Stimulated activated naive B cell treated with anti-CD40 and anti-IgM and Interleukin-4, amounts not matched to agents 10 μg/mL and 1 μg/mL and 100 μg/mL, for 72 hours (primary cell): ENCODE measurements around the gene UNC79.

Experiments
- ATAC-seq, 2 donors: fragments of 150-1000 bp; cut with Tn5 transposase; replicated peaks; 2 replicates each; pipeline ENCODE4 v1.10.0; 2021; ENCODE audit warnings: moderate library complexity in 1 of 2
- DNase-seq: peaks from one replicate; pipeline ENCODE4 v3.0.0; 2021
- H3K27ac Mint-ChIP-seq: one replicate; pipeline ENCODE4 v1.8.0; 2022; ENCODE audit warnings: mild to moderate bottlenecking, mixed read lengths
- H3K27me3 Mint-ChIP-seq, 2 donors: one replicate each; pipeline ENCODE4 v1.8.0; 2022; ENCODE audit warnings: mixed read lengths in 2 of 2
- H3K36me3 Mint-ChIP-seq, 2 donors: one replicate each; pipeline ENCODE4 v1.8.0; 2022; ENCODE audit warnings: mixed read lengths in 2 of 2, mild to moderate bottlenecking in 1 of 2
- H3K4me1 Mint-ChIP-seq, 2 donors: one replicate each; pipeline ENCODE4 v1.8.0; 2022; ENCODE audit warnings: mixed read lengths in 2 of 2, mild to moderate bottlenecking in 1 of 2
- H3K4me3 Mint-ChIP-seq, 2 donors: one replicate each; pipeline ENCODE4 v1.8.0; 2022; ENCODE audit warnings: mild to moderate bottlenecking in 2 of 2, mixed read lengths in 2 of 2, moderate library complexity in 1 of 2
- H3K9me3 Mint-ChIP-seq, 2 donors: one replicate each; pipeline ENCODE4 v1.8.0; 2022; ENCODE audit warnings: mixed read lengths in 2 of 2, mild to moderate bottlenecking in 1 of 2

Gene UNC79

GRCh38 chr14:93703941-93704340, 273.2 kb downstream of the UNC79 start:
- Mint-ChIP-seq H3K36me3 (peaks cover 0 to 4% of the 10 kb centered on the region in 2 donors), H3K4me3 (no peak overlapping the region), H3K27ac (no peak overlapping the region), H3K4me1 (no peaks in the 10 kb centered on the region), H3K27me3 (peaks cover 20 to 46% of the 10 kb centered on the region in 2 donors), H3K9me3 (peaks cover 14 to 16% of the 10 kb centered on the region in 2 donors)
- ATAC-seq (no peak), DNase-seq (no peak)

- Mint-ChIP-seq H3K4me1 (no peaks in the 10 kb centered on the region), H3K9me3 (peaks cover 0 to 5% of the 10 kb centered on the region in 2 donors), H3K36me3 (no peaks in the 10 kb centered on the region), H3K4me3 (no peak overlapping the region), H3K27me3 (peaks cover 15 to 41% of the 10 kb centered on the region in 2 donors), H3K27ac (no peak overlapping the region)
- no peak for ATAC-seq
- DNase-seq = no peak
These were observed 274.9 kb downstream of the UNC79 start for GRCh38 chr14:93705513-93706156.

GRCh38 chr14:93706360-93706955, 275.7 kb downstream of the UNC79 start:
- Mint-ChIP-seq H3K27me3 (peaks cover 14 to 36% of the 10 kb centered on the region in 2 donors), H3K27ac (no peak overlapping the region), H3K9me3 (peaks cover 0 to 3% of the 10 kb centered on the region in 2 donors), H3K36me3 (no peaks in the 10 kb centered on the region), H3K4me1 (no peaks in the 10 kb centered on the region), H3K4me3 (no peak overlapping the region)
- no peak for DNase-seq
- no peak for ATAC-seq

- Mint-ChIP-seq H3K27me3 (peaks cover 9 to 25% of the 10 kb centered on the region in 2 donors), H3K36me3 (no peaks in the 10 kb centered on the region), H3K4me1 (no peaks in the 10 kb centered on the region), H3K27ac (no peak overlapping the region), H3K9me3 (no peaks in the 10 kb centered on the region), H3K4me3 (no peak overlapping the region)
- DNase-seq (no peak), ATAC-seq (no peak)
These were observed 276.7 kb downstream of the UNC79 start for GRCh38 chr14:93707475-93707874.

GRCh38 chr14:93708311-93708734, 277.6 kb downstream of the UNC79 start:
- no peak for DNase-seq
- Mint-ChIP-seq H3K27ac (no peak overlapping the region), H3K4me1 (no peaks in the 10 kb centered on the region), H3K9me3 (no peaks in the 10 kb centered on the region), H3K27me3 (peaks cover 3 to 17% of the 10 kb centered on the region in 2 donors), H3K4me3 (no peak overlapping the region), H3K36me3 (no peaks in the 10 kb centered on the region)
- ATAC-seq = no peak

GRCh38 chr14:93708800-93709199, 278.1 kb downstream of the UNC79 start:
- no peak for ATAC-seq
- H3K27ac Mint-ChIP-seq = no peak overlapping the region
- no peak for DNase-seq
- H3K27me3 Mint-ChIP-seq = peaks cover 4 to 12% of the 10 kb centered on the region in 2 donors
- H3K9me3 Mint-ChIP-seq = no peaks in the 10 kb centered on the region
- no peaks in the 10 kb centered on the region for H3K36me3 Mint-ChIP-seq
- no peaks in the 10 kb centered on the region for H3K4me1 Mint-ChIP-seq
- H3K4me3 Mint-ChIP-seq = no peak overlapping the region

- ATAC-seq = no peak
- no peaks in the 10 kb centered on the region for H3K36me3 Mint-ChIP-seq
- H3K27me3 Mint-ChIP-seq = peaks cover 5 to 11% of the 10 kb centered on the region in 2 donors
- no peak overlapping the region for H3K27ac Mint-ChIP-seq
- DNase-seq = no peak
- H3K4me3 Mint-ChIP-seq = no peak overlapping the region
- no peaks in the 10 kb centered on the region for H3K4me1 Mint-ChIP-seq
- no peaks in the 10 kb centered on the region for H3K9me3 Mint-ChIP-seq
These were observed 278.5 kb downstream of the UNC79 start for GRCh38 chr14:93709249-93709648.

GRCh38 chr14:93712079-93712837, 281.5 kb downstream of the UNC79 start:
- Mint-ChIP-seq H3K36me3 (no peaks in the 10 kb centered on the region), H3K9me3 (no peaks in the 10 kb centered on the region), H3K4me1 (no peaks in the 10 kb centered on the region), H3K27ac (no peak overlapping the region), H3K4me3 (no peak overlapping the region), H3K27me3 (peaks cover 6 to 13% of the 10 kb centered on the region in 2 donors)
- no peak for ATAC-seq
- DNase-seq = no peak

- no peaks in the 10 kb centered on the region for H3K4me1 Mint-ChIP-seq
- no peaks in the 10 kb centered on the region for H3K36me3 Mint-ChIP-seq
- ATAC-seq = no peak
- DNase-seq = no peak
- no peak overlapping the region for H3K4me3 Mint-ChIP-seq
- H3K27me3 Mint-ChIP-seq = peaks cover 6 to 13% of the 10 kb centered on the region in 2 donors
- H3K27ac Mint-ChIP-seq = no peak overlapping the region
- H3K9me3 Mint-ChIP-seq = no peaks in the 10 kb centered on the region
These were observed 282.3 kb downstream of the UNC79 start for GRCh38 chr14:93712838-93713724.

GRCh38 chr14:93713726-93714405, 283.1 kb downstream of the UNC79 start:
- H3K9me3 Mint-ChIP-seq = no peaks in the 10 kb centered on the region
- ATAC-seq = no peak
- H3K27ac Mint-ChIP-seq = no peak overlapping the region
- H3K4me3 Mint-ChIP-seq = no peak overlapping the region
- no peak for DNase-seq
- peaks cover 2 to 13% of the 10 kb centered on the region in 2 donors for H3K27me3 Mint-ChIP-seq
- no peaks in the 10 kb centered on the region for H3K36me3 Mint-ChIP-seq
- no peaks in the 10 kb centered on the region for H3K4me1 Mint-ChIP-seq

GRCh38 chr14:93714605-93715004, 283.9 kb downstream of the UNC79 start:
- Mint-ChIP-seq H3K27ac (no peak overlapping the region), H3K27me3 (peaks cover 0 to 13% of the 10 kb centered on the region in 2 donors), H3K36me3 (no peaks in the 10 kb centered on the region), H3K4me1 (no peaks in the 10 kb centered on the region), H3K9me3 (no peaks in the 10 kb centered on the region), H3K4me3 (no peak overlapping the region)
- ATAC-seq = no peak
- no peak for DNase-seq

GRCh38 chr14:93715279-93715927, 284.7 kb downstream of the UNC79 start:
- no peak overlapping the region for H3K27ac Mint-ChIP-seq
- no peaks in the 10 kb centered on the region for H3K36me3 Mint-ChIP-seq
- H3K4me1 Mint-ChIP-seq = no peaks in the 10 kb centered on the region
- DNase-seq (no peak), ATAC-seq (no peak)
- H3K4me3 Mint-ChIP-seq = no peak overlapping the region
- peaks cover 0 to 13% of the 10 kb centered on the region in 2 donors for H3K27me3 Mint-ChIP-seq
- H3K9me3 Mint-ChIP-seq = no peaks in the 10 kb centered on the region

- H3K27ac Mint-ChIP-seq = no peak overlapping the region
- ATAC-seq = no peak
- H3K9me3 Mint-ChIP-seq = no peaks in the 10 kb centered on the region
These were observed 285.4 kb downstream of the UNC79 start for GRCh38 chr14:93716002-93716745.

More at GRCh38 chr14:93716002-93716745, 285.4 kb downstream of the UNC79 start:
- no peak for DNase-seq
- Mint-ChIP-seq H3K4me3 (no peak overlapping the region), H3K4me1 (no peaks in the 10 kb centered on the region), H3K36me3 (no peaks in the 10 kb centered on the region), H3K27me3 (peaks cover 0 to 13% of the 10 kb centered on the region in 2 donors)
